Left ventricle myocardium inferior (tissue), 1 donor: Measurements from ENCODE around the gene RPS27L. TPM values are rescaled to one million over a fixed set of nuclear protein-coding genes. Genes with fewer than 3 reads are reported as not detected.
A peak's percentile ranks its signal among the peaks of the same experiment; 100 is the strongest.

Source experiments
- DNase-seq: peaks from one replicate; pipeline ENCODE4 v3.0.0-alpha.2; 2020
- H3K27ac ChIP-seq: fragments of 200-600 bp; replicated peaks from 2 replicates; pipeline ENCODE4 v1.8.0; 2021
- H3K27me3 ChIP-seq: fragments of 200-600 bp; 2 replicates; pipeline ENCODE4 v1.8.0; 2021; ENCODE audit warnings: low read depth
- H3K36me3 ChIP-seq: fragments of 200-600 bp; 2 replicates; pipeline ENCODE4 v1.8.0; 2021
- H3K4me1 ChIP-seq: fragments of 200-600 bp; 2 replicates; pipeline ENCODE4 v1.8.0; 2021
- H3K4me3 ChIP-seq: fragments of 200-600 bp; 2 replicates; pipeline ENCODE4 v1.8.0; 2021; ENCODE audit warnings: mild to moderate bottlenecking, moderate library complexity
- H3K9me3 ChIP-seq: fragments of 200-600 bp; replicated peaks from 2 replicates; pipeline ENCODE4 v1.8.0; 2021
- CTCF ChIP-seq: fragments of 200-600 bp; IDR thresholded peaks from 2 replicates; pipeline ENCODE4 v1.8.0; 2021; ENCODE audit warnings: antibody characterized with exemption, mild to moderate bottlenecking, borderline replicate concordance
- intact Hi-C: fragments of 100-400 bp; cut with micrococcal nuclease; formaldehyde crosslinking; loops from one replicate; pipeline ENCODE4 v1.11.0; 2022
- total RNA-seq: library from RNA; stranded (reverse); fragmentation: NEBNext Ultra II Directional; extraction: Animal tissue kit (Norgen Biotek cat#: 25700); gene quantifications from one replicate; pipeline ENCODE4 v1.2.1, GENCODE V29; 2021
- donor health status: DM: no; HTN: yes; CAD: no; lungs with severe emphysema.

The RPS27L gene
- total RNA-seq, 1 donor from 2014 or later = 165 TPM

GRCh38 chr15:63122002-63122875 is 35.0 kb downstream of the RPS27L start:
- no peaks in the 10 kb centered on the region for H3K27me3 ChIP-seq
- peak overlapping the region; percentile 100 for H3K4me3 ChIP-seq
- peak overlapping the region; percentile 98 for H3K27ac ChIP-seq
- intact Hi-C loops = no loop called here
- H3K36me3 ChIP-seq = peaks cover 18% of the 10 kb centered on the region
- peaks cover 20% of the 10 kb centered on the region for H3K4me1 ChIP-seq
- peak; percentile 80 for DNase-seq
- peak; percentile 45 for TF ChIP-seq CTCF
- no peaks in the 10 kb centered on the region for H3K9me3 ChIP-seq

- H3K4me3 ChIP-seq = peak within 1 kb of the TSS; percentile 100
- no peaks in the 10 kb centered on the region for H3K9me3 ChIP-seq
- peaks cover 20% of the 10 kb centered on the region for H3K4me1 ChIP-seq
- no peaks in the 10 kb centered on the region for H3K27me3 ChIP-seq
- peaks cover 10% of the 10 kb centered on the region for H3K36me3 ChIP-seq
- TF ChIP-seq CTCF = no peak
- intact Hi-C loops = no loop called here
- peak; percentile 89 for DNase-seq
- H3K27ac ChIP-seq = peak within 1 kb of the TSS; percentile 98
Measured at GRCh38 chr15:63121382-63122001, 35.8 kb downstream of the RPS27L start, which contains the start of gene LACTB. Gene LACTB (plus strand): TSS chr15:63121861. CDS start chr15:63121872, 11 bp downstream.

GRCh38 chr15:63118854-63119253 is 38.4 kb downstream of the RPS27L start:
- intact Hi-C loops = no loop called here
- Histone ChIP-seq H3K27ac (no peak overlapping the region), H3K27me3 (no peaks in the 10 kb centered on the region), H3K4me3 (no peak overlapping the region), H3K36me3 (no peaks in the 10 kb centered on the region), H3K9me3 (no peaks in the 10 kb centered on the region), H3K4me1 (peaks cover 20% of the 10 kb centered on the region)
- TF ChIP-seq CTCF = no peak
- no peak for DNase-seq

GRCh38 chr15:63114465-63114864 is 42.8 kb downstream of the RPS27L start:
- intact Hi-C loops = no loop called here
- Histone ChIP-seq H3K36me3 (no peaks in the 10 kb centered on the region), H3K27ac (no peak overlapping the region), H3K9me3 (no peaks in the 10 kb centered on the region), H3K27me3 (no peaks in the 10 kb centered on the region), H3K4me3 (no peak overlapping the region), H3K4me1 (no peaks in the 10 kb centered on the region)
- no peak for DNase-seq
- TF ChIP-seq CTCF = no peak

GRCh38 chr15:63112871-63113270 is 44.4 kb downstream of the RPS27L start:
- no peak for TF ChIP-seq CTCF
- Histone ChIP-seq H3K4me1 (no peaks in the 10 kb centered on the region), H3K27me3 (no peaks in the 10 kb centered on the region), H3K9me3 (no peaks in the 10 kb centered on the region), H3K27ac (no peak overlapping the region), H3K36me3 (no peaks in the 10 kb centered on the region), H3K4me3 (no peak overlapping the region)
- no peak for DNase-seq
- intact Hi-C loops = no loop called here
